ENCODE results near the gene PLD3. TPM values are rescaled to one million over a fixed set of nuclear protein-coding genes. Genes with fewer than 3 reads are reported as not detected.

Gene PLD3
- total RNA-seq, 4 donors from 2014 or later = 108 to 372 (median 158) TPM

- peak in 1 of 2 donors; percentile 36 for TF ChIP-seq POLR2A (IDR thresholded peaks at IDR 0.05)
- TF ChIP-seq, protein P1, sequence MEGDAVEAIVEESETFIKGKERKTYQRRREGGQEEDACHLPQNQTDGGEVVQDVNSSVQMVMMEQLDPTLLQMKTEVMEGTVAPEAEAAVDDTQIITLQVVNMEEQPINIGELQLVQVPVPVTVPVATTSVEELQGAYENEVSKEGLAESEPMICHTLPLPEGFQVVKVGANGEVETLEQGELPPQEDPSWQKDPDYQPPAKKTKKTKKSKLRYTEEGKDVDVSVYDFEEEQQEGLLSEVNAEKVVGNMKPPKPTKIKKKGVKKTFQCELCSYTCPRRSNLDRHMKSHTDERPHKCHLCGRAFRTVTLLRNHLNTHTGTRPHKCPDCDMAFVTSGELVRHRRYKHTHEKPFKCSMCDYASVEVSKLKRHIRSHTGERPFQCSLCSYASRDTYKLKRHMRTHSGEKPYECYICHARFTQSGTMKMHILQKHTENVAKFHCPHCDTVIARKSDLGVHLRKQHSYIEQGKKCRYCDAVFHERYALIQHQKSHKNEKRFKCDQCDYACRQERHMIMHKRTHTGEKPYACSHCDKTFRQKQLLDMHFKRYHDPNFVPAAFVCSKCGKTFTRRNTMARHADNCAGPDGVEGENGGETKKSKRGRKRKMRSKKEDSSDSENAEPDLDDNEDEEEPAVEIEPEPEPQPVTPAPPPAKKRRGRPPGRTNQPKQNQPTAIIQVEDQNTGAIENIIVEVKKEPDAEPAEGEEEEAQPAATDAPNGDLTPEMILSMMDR (IDR thresholded peaks at IDR 0.05) = no peak
- H3K4me3 ChIP-seq = no peak overlapping the region
- intact Hi-C loops (cut with DNase I; ENCODE audit: low total_unique reads) = no loop called here
Measured at GRCh38 chr19:40416918-40417642, 68.6 kb downstream of the PLD3 start.

DNA sequence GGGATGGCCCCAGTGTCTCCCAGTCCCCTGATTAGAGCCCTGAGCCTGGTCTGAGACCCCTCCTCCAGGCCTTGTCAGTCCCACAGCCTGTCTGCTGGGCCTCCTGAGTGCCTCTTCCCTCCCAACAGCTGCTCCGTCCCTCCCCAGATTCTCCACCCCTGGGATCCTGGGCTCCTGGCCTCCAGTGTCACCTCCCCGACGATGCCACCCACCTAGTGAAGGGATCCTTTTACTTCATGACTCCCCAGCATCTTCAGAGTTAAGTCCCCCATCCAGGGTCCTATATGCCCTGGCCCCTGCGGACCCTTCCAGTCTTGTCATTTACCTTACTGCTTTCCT, 69.1 kb downstream of the PLD3 start:
- Histone ChIP-seq H3K27ac (peak overlapping the region; percentile 72 to 79), H3K4me3 (no peak overlapping the region)

More at GRCh38 chr19:40416918-40417642, 68.6 kb downstream of the PLD3 start:
- H3K27me3 ChIP-seq = no peaks in the 10 kb centered on the region
- no peak for DNase-seq
- no peaks in the 10 kb centered on the region for H3K9me3 ChIP-seq
- H3K4me1 ChIP-seq = peaks cover 0 to 7% of the 10 kb centered on the region in 2 donors
- H3K27ac ChIP-seq = peak overlapping the region; percentile 72 to 79
- no peaks in the 10 kb centered on the region for H3K36me3 ChIP-seq

GRCh38 chr19:40418040-40418439, 69.5 kb downstream of the PLD3 start:
- intact Hi-C loops (cut with DNase I; ENCODE audit: low total_unique reads) = no loop called here
- peak overlapping the region; percentile 72 to 79 for H3K27ac ChIP-seq

More for the DNA sequence above, 69.1 kb downstream of the PLD3 start:
- Histone ChIP-seq H3K36me3 (no peaks in the 10 kb centered on the region), H3K27me3 (no peaks in the 10 kb centered on the region), H3K9me3 (no peaks in the 10 kb centered on the region), H3K4me1 (peaks cover 0 to 13% of the 10 kb centered on the region in 2 donors)
- DNase-seq = no peak
- no peak for TF ChIP-seq POLR2A (IDR thresholded peaks at IDR 0.05)
- TF ChIP-seq, protein P1 (IDR thresholded peaks at IDR 0.05) = no peak
- intact Hi-C loops (cut with DNase I; ENCODE audit: low total_unique reads) = no loop called here

DNA sequence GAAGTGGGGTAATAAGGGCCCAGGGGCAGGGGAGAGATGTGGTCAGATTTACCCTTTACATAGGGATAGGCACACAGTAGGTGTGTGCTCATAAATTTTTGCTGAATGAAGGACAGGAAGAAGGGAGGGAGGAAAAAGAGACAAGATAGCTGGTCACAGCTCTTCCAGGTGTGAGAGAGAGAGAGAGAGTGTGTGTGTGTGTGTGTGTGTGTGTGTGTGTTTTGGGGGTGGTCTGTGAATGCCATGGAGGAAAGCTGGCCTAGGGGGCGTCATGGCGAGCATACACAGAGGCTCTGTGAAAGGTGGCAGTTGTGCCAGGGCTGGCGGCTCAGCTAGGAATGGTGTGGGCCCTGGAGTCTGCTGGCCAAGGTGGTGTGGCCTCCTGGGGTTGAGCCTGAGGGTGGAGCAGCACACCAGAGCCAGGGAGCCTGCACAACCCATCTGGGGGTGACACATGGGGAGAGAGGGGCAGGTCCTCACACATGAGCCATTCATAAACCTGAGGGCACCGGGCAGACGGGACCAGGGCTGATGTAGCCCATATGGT, 70.6 kb downstream of the PLD3 start:
- Histone ChIP-seq H3K9me3 (no peaks in the 10 kb centered on the region), H3K4me1 (peaks cover 0 to 18% of the 10 kb centered on the region in 2 donors)

More at GRCh38 chr19:40418040-40418439, 69.5 kb downstream of the PLD3 start:
- no peaks in the 10 kb centered on the region for H3K27me3 ChIP-seq
- no peaks in the 10 kb centered on the region for H3K36me3 ChIP-seq
- no peak for TF ChIP-seq POLR2A (IDR thresholded peaks at IDR 0.05)
- TF ChIP-seq, protein P1 (IDR thresholded peaks at IDR 0.05) = no peak
- H3K4me3 ChIP-seq = no peak overlapping the region
- no peak for DNase-seq
- H3K4me1 ChIP-seq = peaks cover 0 to 17% of the 10 kb centered on the region in 2 donors
- no peaks in the 10 kb centered on the region for H3K9me3 ChIP-seq

GRCh38 chr19:40419780-40420179, 71.3 kb downstream of the PLD3 start:
- Histone ChIP-seq H3K4me1 (peaks cover 0 to 21% of the 10 kb centered on the region in 2 donors), H3K27ac (no peak overlapping the region), H3K36me3 (no peaks in the 10 kb centered on the region), H3K4me3 (no peak overlapping the region), H3K9me3 (no peaks in the 10 kb centered on the region), H3K27me3 (no peaks in the 10 kb centered on the region)
- TF ChIP-seq, protein P1 (IDR thresholded peaks at IDR 0.05) = no peak
- no peak for TF ChIP-seq POLR2A (IDR thresholded peaks at IDR 0.05)
- DNase-seq = no peak
- intact Hi-C loops (cut with DNase I; ENCODE audit: low total_unique reads) = no loop called here

More for the DNA sequence above, 70.6 kb downstream of the PLD3 start:
- no peak for TF ChIP-seq POLR2A (IDR thresholded peaks at IDR 0.05)
- TF ChIP-seq, protein P1 (IDR thresholded peaks at IDR 0.05) = no peak
- no peak overlapping the region for H3K4me3 ChIP-seq
- no peaks in the 10 kb centered on the region for H3K27me3 ChIP-seq
- H3K36me3 ChIP-seq = no peaks in the 10 kb centered on the region
- H3K27ac ChIP-seq = no peak overlapping the region
- intact Hi-C loops (cut with DNase I; ENCODE audit: low total_unique reads) = no loop called here
- no peak for DNase-seq

All from uterus (tissue), 4 donors.